K562 (cell line): Measurements from ENCODE around the gene RNF217. TPM values are rescaled to one million over a fixed set of nuclear protein-coding genes. Genes with fewer than 3 reads are reported as not detected.

Experiments used
- ARID1B ChIP-seq: fragments of 450-650 bp; IDR thresholded peaks from 2 replicates; pipeline ENCODE4 v1.6.1; 2016; ENCODE audit warnings: antibody characterized with exemption, mild to moderate bottlenecking, inconsistent platforms
- CBFA2T2 ChIP-seq: fragments of 450-650 bp; conservative IDR thresholded peaks from 2 replicates; pipeline ENCODE4 v1.6.1; 2017; ENCODE audit warnings: mild to moderate bottlenecking
- CBFA2T3 ChIP-seq: fragments of 450-650 bp; IDR thresholded peaks from 2 replicates; pipeline ENCODE4 v1.6.1; 2017
- CTBP1 ChIP-seq: fragments of 450-650 bp; IDR thresholded peaks from 2 replicates; pipeline ENCODE4 v1.6.1; 2016; ENCODE audit warnings: borderline replicate concordance
- DACH1 ChIP-seq: fragments of 450-650 bp; IDR thresholded peaks from 2 replicates; pipeline ENCODE4 v1.6.1; 2018; ENCODE audit not compliant: partially characterized antibody
- HDGF ChIP-seq: fragments of 450-650 bp; IDR thresholded peaks from 2 replicates; pipeline ENCODE4 v1.6.1; 2016
- IFI16 ChIP-seq: fragments of 250-450 bp; sonication (Bioruptor Pico); IDR thresholded peaks from 2 replicates; pipeline ENCODE4 v2.1.2; 2022; ENCODE audit warnings: mild to moderate bottlenecking, inconsistent platforms
- PHB2 ChIP-seq: fragments of 450-650 bp; IDR thresholded peaks from 2 replicates; pipeline ENCODE4 v1.6.1; 2017; ENCODE audit warnings: low read depth
- POLR2AphosphoS2 ChIP-seq: IDR thresholded peaks from 2 replicates; pipeline ENCODE4 v1.6.1; 2012; ENCODE audit warnings: low read length, improper control_type of control experiment
- POLR2G ChIP-seq: fragments of 200-400 bp; formaldehyde crosslinking; IDR thresholded peaks from 2 replicates; pipeline ENCODE4 v1.6.1; 2017; ENCODE audit warnings: low read depth, mild to moderate bottlenecking, antibody characterized with exemption, low read length, moderate library complexity
- PTBP1 ChIP-seq: fragments of 200-400 bp; formaldehyde crosslinking; IDR thresholded peaks from 2 replicates; pipeline ENCODE4 v1.6.1; 2017; ENCODE audit warnings: low read depth, low read length
- RCOR1 ChIP-seq, 2 experiments: IDR thresholded peaks; 2 replicates each; pipeline ENCODE4 v1.6.1; 2012; ENCODE audit warnings: low read depth in 2 of 2, low read length in 2 of 2, borderline replicate concordance in 1 of 2, improper control_type of control experiment in 1 of 2
- U2AF1 ChIP-seq: fragments of 200-400 bp; formaldehyde crosslinking; optimal IDR thresholded peaks from 2 replicates; pipeline ENCODE3; 2017; ENCODE audit warnings: mild to moderate bottlenecking, low read depth, low read length, moderate library complexity
- ZBTB17 ChIP-seq: fragments of 450-650 bp; formaldehyde crosslinking; IDR thresholded peaks from 2 replicates; pipeline ENCODE4 v1.4.0; 2020; ENCODE audit warnings: mild to moderate bottlenecking
- ZNF316 ChIP-seq: fragments of 450-650 bp; IDR thresholded peaks from 2 replicates; pipeline ENCODE4 v1.6.1; 2016
- ZNF444 ChIP-seq: fragments of 250-450 bp; sonication (Bioruptor Pico); IDR thresholded peaks from 2 replicates; pipeline ENCODE4 v1.4.0; 2020; ENCODE audit warnings: mild to moderate bottlenecking, moderate library complexity
- ZNF583 ChIP-seq: fragments of 250-450 bp; sonication (Bioruptor Pico); IDR thresholded peaks from 2 replicates; pipeline ENCODE4 v1.4.0; 2020
- polyA plus RNA-seq, 8 experiments: library from polyadenylated mRNA; depleted of rRNA in 4 of 8; stranded (reverse) in 5 of 8; unstranded in 3 of 8; fragments of >200 nt; fragmentation: Nextera tagmentation in 2 of 8; fragmentation: Illumina TruSeq in 1 of 8; extraction: Ambion mirVana in 2 of 8; extraction: Trizol in 1 of 8; gene quantifications; 2 replicates each; pipeline versions ENCODE4 v1.2.1 to v1.2.3, GENCODE V29; 2011 to 2014; ENCODE audit warnings: inconsistent platforms in 1 of 8, missing spikeins in 1 of 8
- total RNA-seq, 7 experiments: library from RNA; depleted of rRNA in 6 of 7; stranded (reverse); fragments of >200 nt in 6 of 7; fragmentation: Illumina TruSeq in 2 of 7; extraction: Trizol in 2 of 7; gene quantifications; 2 replicates each; pipeline versions ENCODE4 v1.2.1 to v1.2.3, GENCODE V29; 2011 to 2021; ENCODE audit warnings: low replicate concordance in 1 of 7
- TF ChIP-seq, protein P1 (sequence below): fragments of 450-650 bp; IDR thresholded peaks from 2 replicates; pipeline ENCODE4 v1.6.1; 2016; ENCODE audit warnings: mild to moderate bottlenecking
- TF ChIP-seq, protein P2 (sequence below), 2 experiments: fragments of 450-650 bp in 1 of 2; sonication (generic) in 1 of 2; formaldehyde crosslinking; conservative IDR thresholded peaks; 2 replicates each; pipeline versions ENCODE4 v1.4.0 to v1.8.1; 2020 to 2022; ENCODE audit warnings: mild to moderate bottlenecking in 1 of 2, missing genetic modification reagents in 1 of 2
- TF ChIP-seq, protein P3 (sequence below): IDR thresholded peaks from 2 replicates; pipeline ENCODE4 v1.6.1; 2014; ENCODE audit warnings: antibody characterized with exemption
- TF ChIP-seq, protein P4 (sequence below): fragments of 450-650 bp; formaldehyde crosslinking; IDR thresholded peaks from 2 replicates; pipeline ENCODE4 v1.4.0; 2022; ENCODE audit warnings: missing genetic modification characterization
- TF ChIP-seq, protein P5 (sequence below): fragments of 250-450 bp; sonication (Bioruptor Pico); IDR thresholded peaks from 2 replicates; pipeline ENCODE4 v1.4.0; 2020; ENCODE audit warnings: mild to moderate bottlenecking
- TF ChIP-seq, protein P6 (sequence below): sonication (generic); formaldehyde crosslinking; IDR thresholded peaks from 2 replicates; pipeline ENCODE4 v1.8.1; 2022; ENCODE audit warnings: missing genetic modification reagents

Gene RNF217
- total and polyA plus RNA-seq, 9 of the 15 experiments (the other 6 are each of a cell fraction or from before 2014, with no cell fraction given), result 2.9 to 25.6 (median 12.0) TPM

DNA sequence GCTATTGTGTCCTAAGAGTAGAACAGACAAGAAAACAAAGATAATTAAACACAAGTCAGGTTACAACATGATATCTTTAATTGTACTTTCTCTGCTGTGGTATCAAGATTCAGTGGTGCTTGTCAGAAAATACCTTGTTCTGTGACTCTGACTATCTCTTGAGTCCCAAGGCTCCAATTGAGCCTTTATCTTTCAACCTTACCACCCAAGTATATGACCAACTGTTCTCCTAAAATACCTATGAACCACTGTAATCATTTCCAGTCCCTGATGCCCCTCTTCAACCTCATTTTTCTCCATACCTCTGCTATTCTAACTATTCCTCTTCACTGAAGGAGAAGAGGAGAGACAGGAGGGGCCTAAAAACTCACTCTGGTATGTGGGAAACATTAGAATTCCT is 124.5 kb downstream of the RNF217 start (continued):
- TF ChIP-seq, protein P1, sequence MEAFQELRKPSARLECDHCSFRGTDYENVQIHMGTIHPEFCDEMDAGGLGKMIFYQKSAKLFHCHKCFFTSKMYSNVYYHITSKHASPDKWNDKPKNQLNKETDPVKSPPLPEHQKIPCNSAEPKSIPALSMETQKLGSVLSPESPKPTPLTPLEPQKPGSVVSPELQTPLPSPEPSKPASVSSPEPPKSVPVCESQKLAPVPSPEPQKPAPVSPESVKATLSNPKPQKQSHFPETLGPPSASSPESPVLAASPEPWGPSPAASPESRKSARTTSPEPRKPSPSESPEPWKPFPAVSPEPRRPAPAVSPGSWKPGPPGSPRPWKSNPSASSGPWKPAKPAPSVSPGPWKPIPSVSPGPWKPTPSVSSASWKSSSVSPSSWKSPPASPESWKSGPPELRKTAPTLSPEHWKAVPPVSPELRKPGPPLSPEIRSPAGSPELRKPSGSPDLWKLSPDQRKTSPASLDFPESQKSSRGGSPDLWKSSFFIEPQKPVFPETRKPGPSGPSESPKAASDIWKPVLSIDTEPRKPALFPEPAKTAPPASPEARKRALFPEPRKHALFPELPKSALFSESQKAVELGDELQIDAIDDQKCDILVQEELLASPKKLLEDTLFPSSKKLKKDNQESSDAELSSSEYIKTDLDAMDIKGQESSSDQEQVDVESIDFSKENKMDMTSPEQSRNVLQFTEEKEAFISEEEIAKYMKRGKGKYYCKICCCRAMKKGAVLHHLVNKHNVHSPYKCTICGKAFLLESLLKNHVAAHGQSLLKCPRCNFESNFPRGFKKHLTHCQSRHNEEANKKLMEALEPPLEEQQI, result 0 out of 2 replicates have a peak, but pooled peaks have one; percentile 10
- TF ChIP-seq U2AF1 (no peak), ZNF444 (CRISPR knock-in tag) (no peak), RCOR1 (IDR thresholded peaks at IDR 0.05; ENCODE audit: borderline replicate concordance in 1 of 2, low read depth in 2 of 2, low read length in 2 of 2) (no peak), CBFA2T3 (peak; percentile 77), IFI16 (CRISPR knock-in tag) (no peak), ZNF316 (no peak), POLR2AphosphoS2 (no peak), DACH1 (no peak), POLR2G (no peak), HDGF (no peak), PHB2 (no peak), ZBTB17 (CRISPR knock-in tag) (no peak), PTBP1 (no peak), ZNF583 (CRISPR knock-in tag) (no peak), CTBP1 (no peak), CBFA2T2 (peak; percentile 59), ARID1B (peak; percentile 55)
- TF ChIP-seq, protein P2, sequence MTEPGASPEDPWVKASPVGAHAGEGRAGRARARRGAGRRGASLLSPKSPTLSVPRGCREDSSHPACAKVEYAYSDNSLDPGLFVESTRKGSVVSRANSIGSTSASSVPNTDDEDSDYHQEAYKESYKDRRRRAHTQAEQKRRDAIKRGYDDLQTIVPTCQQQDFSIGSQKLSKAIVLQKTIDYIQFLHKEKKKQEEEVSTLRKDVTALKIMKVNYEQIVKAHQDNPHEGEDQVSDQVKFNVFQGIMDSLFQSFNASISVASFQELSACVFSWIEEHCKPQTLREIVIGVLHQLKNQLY (CRISPR knock-in tag; conservative IDR thresholded peaks at IDR 0.05), result no peak
- TF ChIP-seq, protein P3, sequence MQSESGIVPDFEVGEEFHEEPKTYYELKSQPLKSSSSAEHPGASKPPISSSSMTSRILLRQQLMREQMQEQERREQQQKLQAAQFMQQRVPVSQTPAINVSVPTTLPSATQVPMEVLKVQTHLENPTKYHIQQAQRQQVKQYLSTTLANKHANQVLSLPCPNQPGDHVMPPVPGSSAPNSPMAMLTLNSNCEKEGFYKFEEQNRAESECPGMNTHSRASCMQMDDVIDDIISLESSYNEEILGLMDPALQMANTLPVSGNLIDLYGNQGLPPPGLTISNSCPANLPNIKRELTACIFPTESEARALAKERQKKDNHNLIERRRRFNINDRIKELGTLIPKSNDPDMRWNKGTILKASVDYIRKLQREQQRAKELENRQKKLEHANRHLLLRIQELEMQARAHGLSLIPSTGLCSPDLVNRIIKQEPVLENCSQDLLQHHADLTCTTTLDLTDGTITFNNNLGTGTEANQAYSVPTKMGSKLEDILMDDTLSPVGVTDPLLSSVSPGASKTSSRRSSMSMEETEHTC, result no peak
- TF ChIP-seq, protein P4, sequence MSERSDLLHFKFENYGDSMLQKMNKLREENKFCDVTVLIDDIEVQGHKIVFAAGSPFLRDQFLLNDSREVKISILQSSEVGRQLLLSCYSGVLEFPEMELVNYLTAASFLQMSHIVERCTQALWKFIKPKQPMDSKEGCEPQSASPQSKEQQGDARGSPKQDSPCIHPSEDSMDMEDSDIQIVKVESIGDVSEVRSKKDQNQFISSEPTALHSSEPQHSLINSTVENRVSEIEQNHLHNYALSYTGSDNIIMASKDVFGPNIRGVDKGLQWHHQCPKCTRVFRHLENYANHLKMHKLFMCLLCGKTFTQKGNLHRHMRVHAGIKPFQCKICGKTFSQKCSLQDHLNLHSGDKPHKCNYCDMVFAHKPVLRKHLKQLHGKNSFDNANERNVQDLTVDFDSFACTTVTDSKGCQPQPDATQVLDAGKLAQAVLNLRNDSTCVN, result no peak
- TF ChIP-seq, protein P5, sequence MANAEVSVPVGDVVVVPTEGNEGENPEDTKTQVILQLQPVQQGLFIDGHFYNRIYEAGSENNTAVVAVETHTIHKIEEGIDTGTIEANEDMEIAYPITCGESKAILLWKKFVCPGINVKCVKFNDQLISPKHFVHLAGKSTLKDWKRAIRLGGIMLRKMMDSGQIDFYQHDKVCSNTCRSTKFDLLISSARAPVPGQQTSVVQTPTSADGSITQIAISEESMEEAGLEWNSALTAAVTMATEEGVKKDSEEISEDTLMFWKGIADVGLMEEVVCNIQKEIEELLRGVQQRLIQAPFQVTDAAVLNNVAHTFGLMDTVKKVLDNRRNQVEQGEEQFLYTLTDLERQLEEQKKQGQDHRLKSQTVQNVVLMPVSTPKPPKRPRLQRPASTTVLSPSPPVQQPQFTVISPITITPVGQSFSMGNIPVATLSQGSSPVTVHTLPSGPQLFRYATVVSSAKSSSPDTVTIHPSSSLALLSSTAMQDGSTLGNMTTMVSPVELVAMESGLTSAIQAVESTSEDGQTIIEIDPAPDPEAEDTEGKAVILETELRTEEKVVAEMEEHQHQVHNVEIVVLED (CRISPR knock-in tag), result no peak
- TF ChIP-seq, protein P6, sequence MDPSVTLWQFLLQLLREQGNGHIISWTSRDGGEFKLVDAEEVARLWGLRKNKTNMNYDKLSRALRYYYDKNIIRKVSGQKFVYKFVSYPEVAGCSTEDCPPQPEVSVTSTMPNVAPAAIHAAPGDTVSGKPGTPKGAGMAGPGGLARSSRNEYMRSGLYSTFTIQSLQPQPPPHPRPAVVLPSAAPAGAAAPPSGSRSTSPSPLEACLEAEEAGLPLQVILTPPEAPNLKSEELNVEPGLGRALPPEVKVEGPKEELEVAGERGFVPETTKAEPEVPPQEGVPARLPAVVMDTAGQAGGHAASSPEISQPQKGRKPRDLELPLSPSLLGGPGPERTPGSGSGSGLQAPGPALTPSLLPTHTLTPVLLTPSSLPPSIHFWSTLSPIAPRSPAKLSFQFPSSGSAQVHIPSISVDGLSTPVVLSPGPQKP (CRISPR knock-in tag), result no peak
